ENCODE results near the gene THBS2.

- TF ChIP-seq CTCF (conservative IDR thresholded peaks at IDR 0.05) (no peak), EZH2 (IDR thresholded peaks at IDR 0.05; ENCODE audit: low read depth) (no peak)
Observed at GRCh38 chr6:169271158-169271876, 17.7 kb upstream of the THBS2 start.
